GM12891 (cell line): Measurements from ENCODE around the gene SERP2. TPM values are rescaled to one million over a fixed set of nuclear protein-coding genes. Genes with fewer than 3 reads are reported as not detected.
"Not testable (repeated sequence)": the region's sequence is repeated elsewhere in the genome, so short reads cannot be mapped to it uniquely, and the experiment has no call there.

Experiments used
- DNase-seq: peaks from one replicate; pipeline ENCODE4 v3.0.0; 2011; ENCODE audit warnings: low spot score; ENCODE audit not compliant: insufficient read length
- FAIRE-seq: peaks from 2 replicates; lab custom pipeline; 2011; peaks lifted over from hg19 to GRCh38; lab: Jason Lieb, UNC
- PAX5 ChIP-seq: IDR thresholded peaks from 2 replicates; pipeline ENCODE4 v1.6.1; 2011; ENCODE audit warnings: low read length, moderate library complexity, mild to moderate bottlenecking; ENCODE audit not compliant: insufficient read depth, severe bottlenecking
- POLR2A ChIP-seq: IDR thresholded peaks from 2 replicates; pipeline ENCODE4 v1.6.1; 2011; ENCODE audit warnings: low read depth, low read length, control low read depth
- POLR2AphosphoS5 ChIP-seq: IDR thresholded peaks from 2 replicates; pipeline ENCODE4 v1.6.1; 2011; ENCODE audit warnings: low read depth, low read length, control low read depth
- POU2F2 ChIP-seq: IDR thresholded peaks from 2 replicates; pipeline ENCODE4 v1.6.1; 2011; ENCODE audit warnings: low read depth, mild to moderate bottlenecking, control low read depth, low read length, moderate library complexity
- SPI1 ChIP-seq: IDR thresholded peaks from 2 replicates; pipeline ENCODE4 v1.6.1; 2011; ENCODE audit warnings: low read depth, low read length, control low read depth
- TAF1 ChIP-seq: IDR thresholded peaks from 2 replicates; pipeline ENCODE4 v1.6.1; 2011; ENCODE audit warnings: low read depth, low read length, control low read depth
- polyA plus RNA-seq: library from polyadenylated mRNA; unstranded; fragments of >200 nt; gene quantifications from one replicate; pipeline ENCODE4 v1.2.1, GENCODE V29; 2012; ENCODE audit warnings: low read depth, missing spikeins, inconsistent platforms; ENCODE audit not compliant: missing spikeins

SERP2 gene
- polyA plus RNA-seq, result not detected

- FAIRE-seq, result no peak
- no peak for DNase-seq
- no peak for TF ChIP-seq PAX5
- no peak for TF ChIP-seq POLR2AphosphoS5
- no peak for TF ChIP-seq SPI1
- TF ChIP-seq POU2F2, result no peak
- no peak for TF ChIP-seq POLR2A
- no peak for TF ChIP-seq TAF1
These were observed at the start of gene SERP2 for GRCh38 chr13:44373601-44374347. SERP2 (plus strand) TSS chr13:44373824; CDS start chr13:44374026, 202 bp downstream.

GRCh38 chr13:44326961-44327360 is 46.7 kb upstream of the SERP2 start:
- no peak for TF ChIP-seq POLR2AphosphoS5
- no peak for TF ChIP-seq SPI1
- TF ChIP-seq PAX5, result no peak
- TF ChIP-seq TAF1, result no peak
- no peak for TF ChIP-seq POLR2A
- TF ChIP-seq POU2F2, result no peak
- FAIRE-seq, result no peak
- DNase-seq, result no peak

GRCh38 chr13:44329041-44329440 is 44.6 kb upstream of the SERP2 start:
- FAIRE-seq, DNase-seq: not testable (repeated sequence)

GRCh38 chr13:44329909-44330545 is 43.6 kb upstream of the SERP2 start:
- TF ChIP-seq PAX5, result no peak
- TF ChIP-seq POLR2AphosphoS5, result no peak
- no peak for TF ChIP-seq TAF1
- no peak for TF ChIP-seq POU2F2
- no peak for DNase-seq
- no peak for FAIRE-seq

- FAIRE-seq (no peak), DNase-seq (no peak)
- TF ChIP-seq POU2F2, result no peak
- TF ChIP-seq SPI1, result no peak
- TF ChIP-seq PAX5, result no peak
- TF ChIP-seq TAF1, result no peak
- TF ChIP-seq POLR2A, result no peak
- no peak for TF ChIP-seq POLR2AphosphoS5
These were observed 42.2 kb upstream of the SERP2 start for GRCh38 chr13:44331446-44331845.

GRCh38 chr13:44331912-44332851 is 41.4 kb upstream of the SERP2 start:
- no peak for DNase-seq
- TF ChIP-seq TAF1 (no peak), POLR2AphosphoS5 (no peak), POLR2A (no peak), POU2F2 (no peak)
- FAIRE-seq, result no peak

- no peak for DNase-seq
- TF ChIP-seq PAX5 (no peak), POLR2AphosphoS5 (no peak), TAF1 (no peak), SPI1 (no peak), POU2F2 (no peak), POLR2A (no peak)
- FAIRE-seq, result no peak
These were observed 39.5 kb upstream of the SERP2 start for GRCh38 chr13:44333950-44334655.

- FAIRE-seq (no peak), DNase-seq (no peak)
- TF ChIP-seq TAF1, result no peak
- TF ChIP-seq PAX5, result no peak
- TF ChIP-seq SPI1, result no peak
- no peak for TF ChIP-seq POLR2AphosphoS5
- no peak for TF ChIP-seq POLR2A
- TF ChIP-seq POU2F2, result no peak
These were observed 38.9 kb upstream of the SERP2 start for GRCh38 chr13:44334751-44335150.

GRCh38 chr13:44336934-44337333 is 36.7 kb upstream of the SERP2 start:
- TF ChIP-seq SPI1 (no peak), POU2F2 (no peak), POLR2A (no peak)
- no peak for FAIRE-seq
- DNase-seq, result no peak
